SK-N-SH (cell line): Measurements from ENCODE around the gene GPR39. TPM values are rescaled to one million over a fixed set of nuclear protein-coding genes. Genes with fewer than 3 reads are reported as not detected.

Source experiments
- CTCF ChIA-PET: fragments of 300-600, 350-600 bp; formaldehyde crosslinking; extraction: SDS; loops from one replicate; lab custom pipeline; 2021; lab: Yijun Ruan, JAX
- POLR2A ChIA-PET: fragments of 350-600 bp; sonication (Branson Sonifier 250); formaldehyde crosslinking; extraction: SDS; loops from one replicate; lab custom pipeline; 2020; ENCODE audit warnings: antibody characterized with exemption, inconsistent platforms; lab: Yijun Ruan, JAX
- DNase-seq: peaks from one replicate; pipeline ENCODE4 v3.0.0; 2012
- H2AFZ ChIP-seq: fragments of 200-600 bp; sonication (generic); 2 replicates; pipeline ENCODE4 v1.8.1; 2016; ENCODE audit warnings: antibody characterized with exemption, mild to moderate bottlenecking, low read depth
- H3F3A ChIP-seq: fragments of 200-600 bp; sonication (generic); replicated peaks from 2 replicates; pipeline ENCODE3; 2016; ENCODE audit warnings: antibody characterized with exemption, mild to moderate bottlenecking; ENCODE audit not compliant: insufficient read depth
- H3K27ac ChIP-seq, 2 experiments: fragments of 200-500 bp in 1 of 2; fragments of 200-600 bp in 1 of 2; sonication (Bioruptor generic) in 1 of 2; sonication (generic), shearing (Covaris generic) in 1 of 2; 2 replicates each; pipeline versions ENCODE4 v1.5.1 to v1.6.1; 2014 to 2016; ENCODE audit warnings: low read depth in 2 of 2, inconsistent platforms in 1 of 2, low read length in 1 of 2, mild to moderate bottlenecking in 1 of 2, mixed read lengths in 1 of 2
- H3K27me3 ChIP-seq: fragments of 200-600 bp; sonication (generic), shearing (Covaris generic); 2 replicates; pipeline ENCODE4 v1.6.1; 2016; ENCODE audit warnings: mixed run types; ENCODE audit not compliant: insufficient read depth
- H3K36me3 ChIP-seq, 2 experiments: fragments of 200-500 bp in 1 of 2; fragments of 200-600 bp in 1 of 2; sonication (Bioruptor generic) in 1 of 2; sonication (generic) in 1 of 2; replicated peaks in 1 of 2; 2 replicates each; pipeline versions ENCODE3 to v1.5.1; 2014 to 2016; ENCODE audit warnings: low read length in 1 of 2, mild to moderate bottlenecking in 1 of 2; ENCODE audit not compliant: insufficient read depth in 2 of 2, control insufficient read depth in 1 of 2
- H3K4me1 ChIP-seq, 2 experiments: fragments of 200-500 bp in 1 of 2; fragments of 200-600 bp in 1 of 2; sonication (Bioruptor generic) in 1 of 2; sonication (generic), shearing (Covaris generic) in 1 of 2; 2 replicates each; pipeline versions ENCODE4 v1.5.1 to v1.6.1; 2014 to 2016; ENCODE audit warnings: low read depth in 1 of 2, low read length in 1 of 2, mixed run types in 1 of 2; ENCODE audit not compliant: insufficient read depth in 2 of 2, control insufficient read depth in 1 of 2
- H3K4me2 ChIP-seq: fragments of 200-600 bp; sonication (generic), shearing (Covaris generic); 2 replicates; pipeline ENCODE4 v1.6.1; 2017; ENCODE audit warnings: mixed run types
- H3K4me3 ChIP-seq, 2 experiments: fragments of 200-500 bp in 1 of 2; fragments of 200-600 bp in 1 of 2; sonication (Bioruptor generic) in 1 of 2; sonication (generic), shearing (Covaris generic) in 1 of 2; 2 replicates each; pipeline versions ENCODE4 v1.5.1 to v1.8.1; 2014 to 2016; ENCODE audit warnings: low read depth in 2 of 2, inconsistent platforms in 1 of 2, low read length in 1 of 2, mild to moderate bottlenecking in 1 of 2, mixed read lengths in 1 of 2, moderate library complexity in 1 of 2
- H3K79me2 ChIP-seq: fragments of 200-600 bp; sonication (generic); 2 replicates; pipeline ENCODE4 v1.8.1; 2017; ENCODE audit warnings: mild to moderate bottlenecking; ENCODE audit not compliant: insufficient read depth
- H3K9ac ChIP-seq: fragments of 200-600 bp; sonication (generic); 2 replicates; pipeline ENCODE4 v1.6.1; 2017; ENCODE audit warnings: mixed run types
- H3K9me2 ChIP-seq: fragments of 200-600 bp; sonication (generic); 2 replicates; pipeline ENCODE4 v1.6.1; 2017; ENCODE audit warnings: mixed run types
- H3K9me3 ChIP-seq: fragments of 200-600 bp; sonication (generic); 2 replicates; pipeline ENCODE4 v1.6.1; 2017; ENCODE audit warnings: mixed run types, mild to moderate bottlenecking, moderate library complexity
- H4K20me1 ChIP-seq: fragments of 200-600 bp; sonication (generic); 2 replicates; pipeline ENCODE4 v1.6.1; 2017; ENCODE audit warnings: mild to moderate bottlenecking, mixed run types; ENCODE audit not compliant: insufficient read depth
- ELF1 ChIP-seq: IDR thresholded peaks from 2 replicates; pipeline ENCODE4 v1.4.0; 2012
- EP300 ChIP-seq, 2 experiments: IDR thresholded peaks; 2 replicates each; pipeline versions ENCODE4 v1.4.0 to v1.6.1; 2012; ENCODE audit warnings: borderline replicate concordance in 1 of 2, low read depth in 1 of 2, low read length in 1 of 2
- FOXM1 ChIP-seq: IDR thresholded peaks from 2 replicates; pipeline ENCODE4 v1.4.0; 2012; ENCODE audit warnings: low read depth, mild to moderate bottlenecking
- GABPA ChIP-seq: IDR thresholded peaks from 2 replicates; pipeline ENCODE4 v1.4.0; 2012; ENCODE audit warnings: low read depth, mild to moderate bottlenecking
- NFIC ChIP-seq: IDR thresholded peaks from 2 replicates; pipeline ENCODE4 v1.4.0; 2012; ENCODE audit warnings: borderline replicate concordance
- RAD21 ChIP-seq: IDR thresholded peaks from 2 replicates; pipeline ENCODE4 v1.6.1; 2012; ENCODE audit warnings: mild to moderate bottlenecking, low read length
- RCOR1 ChIP-seq: fragments of 150-350 bp; IDR thresholded peaks from 2 replicates; pipeline ENCODE4 v1.6.1; 2017; ENCODE audit warnings: antibody characterized with exemption, low read length
- REST ChIP-seq: IDR thresholded peaks from 2 replicates; pipeline ENCODE4 v1.6.1; 2012; ENCODE audit warnings: mild to moderate bottlenecking, low read depth, low read length, moderate library complexity
- RXRA ChIP-seq: IDR thresholded peaks from 2 replicates; pipeline ENCODE4 v1.4.0; 2012; ENCODE audit warnings: low read depth, mild to moderate bottlenecking, borderline replicate concordance
- TAF1 ChIP-seq: IDR thresholded peaks from 2 replicates; pipeline ENCODE4 v1.6.1; 2012; ENCODE audit warnings: low read depth, mild to moderate bottlenecking, low read length, moderate library complexity, borderline replicate concordance
- TCF12 ChIP-seq: IDR thresholded peaks from 2 replicates; pipeline ENCODE4 v1.4.0; 2012
- YY1 ChIP-seq: IDR thresholded peaks from 2 replicates; pipeline ENCODE4 v1.4.0; 2012; ENCODE audit warnings: low read depth, mild to moderate bottlenecking
- ZBTB33 ChIP-seq: IDR thresholded peaks from 2 replicates; pipeline ENCODE4 v1.4.0; 2012; ENCODE audit warnings: low read depth, borderline replicate concordance
- WGBS: methylation state at CpG from one replicate; pipeline ENCODE4 v1.1.6; 2017; ENCODE audit warnings: low lambda C conversion rate; 5-methylcytosine and 5-hydroxymethylcytosine counted together
- polyA plus RNA-seq, 3 experiments: library from polyadenylated mRNA; depleted of rRNA; stranded (reverse); fragments of >200 nt; gene quantifications; 2 replicates each; pipeline ENCODE4 v1.2.3, GENCODE V29; 2012
- TF ChIP-seq, protein P1 (sequence below): fragments of 150-350 bp; IDR thresholded peaks from 2 replicates; pipeline ENCODE4 v1.6.1; 2016; ENCODE audit warnings: mild to moderate bottlenecking, low read depth, low read length
- TF ChIP-seq, protein P2 (sequence below): IDR thresholded peaks from 2 replicates; pipeline ENCODE4 v1.4.0; 2012; ENCODE audit warnings: low read depth
- TF ChIP-seq, protein P3 (sequence below): fragments of 150-350 bp; IDR thresholded peaks from 2 replicates; pipeline ENCODE4 v1.6.1; 2017; ENCODE audit warnings: antibody characterized with exemption, low read length, low read depth, borderline replicate concordance

Gene GPR39
- polyA plus RNA-seq, 1 of the 3 experiments (the other 2 are of a cell fraction) = 2.3 TPM

DNA sequence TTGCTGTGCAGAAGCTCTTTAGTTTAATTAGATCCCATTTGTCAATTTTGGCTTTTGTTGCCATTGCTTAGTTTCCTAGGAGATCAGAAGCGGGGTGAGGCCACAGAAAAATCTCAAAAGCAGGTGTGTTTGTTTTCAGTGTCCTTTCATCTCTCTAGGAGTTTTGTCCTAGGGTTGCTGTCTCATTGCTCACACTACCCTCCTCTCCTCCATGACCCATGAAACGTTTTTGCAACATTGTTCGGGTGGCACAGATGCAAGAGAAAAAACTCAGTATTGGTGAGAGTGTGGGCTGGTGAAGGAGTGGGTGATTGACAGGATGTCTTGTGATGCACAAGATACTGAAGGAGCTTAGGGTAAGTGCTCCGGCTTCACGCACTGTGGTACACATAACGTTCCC, 149.8 kb downstream of the GPR39 start:
- ChIA-PET POLR2A (no interaction called here), CTCF (interaction anchor here (1.1 kb wide), 1 partner anchor 19 kb away, joined by 3 read pairs; no protein-coding TSS in a partner anchor)
- H3K4me1 ChIP-seq = no peaks in the 10 kb centered on the region
- H2AFZ ChIP-seq = no peak overlapping the region
- 83% methylated on average over 6 of the region's 6 CpGs for WGBS
- no peak overlapping the region for H3K4me2 ChIP-seq
- no peaks in the 10 kb centered on the region for H3F3A ChIP-seq
- no peaks in the 10 kb centered on the region for H4K20me1 ChIP-seq
- H3K9ac ChIP-seq = no peak overlapping the region
- no peak for TF ChIP-seq ELF1
- TF ChIP-seq, protein P1, sequence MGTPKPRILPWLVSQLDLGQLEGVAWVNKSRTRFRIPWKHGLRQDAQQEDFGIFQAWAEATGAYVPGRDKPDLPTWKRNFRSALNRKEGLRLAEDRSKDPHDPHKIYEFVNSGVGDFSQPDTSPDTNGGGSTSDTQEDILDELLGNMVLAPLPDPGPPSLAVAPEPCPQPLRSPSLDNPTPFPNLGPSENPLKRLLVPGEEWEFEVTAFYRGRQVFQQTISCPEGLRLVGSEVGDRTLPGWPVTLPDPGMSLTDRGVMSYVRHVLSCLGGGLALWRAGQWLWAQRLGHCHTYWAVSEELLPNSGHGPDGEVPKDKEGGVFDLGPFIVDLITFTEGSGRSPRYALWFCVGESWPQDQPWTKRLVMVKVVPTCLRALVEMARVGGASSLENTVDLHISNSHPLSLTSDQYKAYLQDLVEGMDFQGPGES = no peak
- TF ChIP-seq, protein P2, sequence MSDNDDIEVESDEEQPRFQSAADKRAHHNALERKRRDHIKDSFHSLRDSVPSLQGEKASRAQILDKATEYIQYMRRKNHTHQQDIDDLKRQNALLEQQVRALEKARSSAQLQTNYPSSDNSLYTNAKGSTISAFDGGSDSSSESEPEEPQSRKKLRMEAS = no peak
- no peak for TF ChIP-seq EP300 (IDR thresholded peaks at IDR 0.05; ENCODE audit: borderline replicate concordance in 1 of 2, low read depth in 1 of 2, low read length in 1 of 2)
- no peak for TF ChIP-seq TAF1
- no peak for TF ChIP-seq NFIC
- TF ChIP-seq TCF12 = no peak
- no peak for TF ChIP-seq RXRA
- TF ChIP-seq YY1 = no peak
- TF ChIP-seq RAD21 = no peak
- no peak for TF ChIP-seq FOXM1
- no peak for TF ChIP-seq REST
- TF ChIP-seq, protein P3, sequence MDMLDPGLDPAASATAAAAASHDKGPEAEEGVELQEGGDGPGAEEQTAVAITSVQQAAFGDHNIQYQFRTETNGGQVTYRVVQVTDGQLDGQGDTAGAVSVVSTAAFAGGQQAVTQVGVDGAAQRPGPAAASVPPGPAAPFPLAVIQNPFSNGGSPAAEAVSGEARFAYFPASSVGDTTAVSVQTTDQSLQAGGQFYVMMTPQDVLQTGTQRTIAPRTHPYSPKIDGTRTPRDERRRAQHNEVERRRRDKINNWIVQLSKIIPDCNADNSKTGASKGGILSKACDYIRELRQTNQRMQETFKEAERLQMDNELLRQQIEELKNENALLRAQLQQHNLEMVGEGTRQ = no peak
- no peak for TF ChIP-seq ZBTB33
- no peak for TF ChIP-seq RCOR1
- TF ChIP-seq GABPA = no peak
- no peaks in the 10 kb centered on the region for H3K79me2 ChIP-seq
- no peaks in the 10 kb centered on the region for H3K36me3 ChIP-seq
- H3K27ac ChIP-seq = no peak overlapping the region
- H3K9me3 ChIP-seq = no peaks in the 10 kb centered on the region
- no peaks in the 10 kb centered on the region for H3K27me3 ChIP-seq
- H3K9me2 ChIP-seq = no peaks in the 10 kb centered on the region
- no peak for DNase-seq
- H3K4me3 ChIP-seq = no peak overlapping the region
